ENCODE results near the gene ID2. TPM values are rescaled to one million over a fixed set of nuclear protein-coding genes. Genes with fewer than 3 reads are reported as not detected.

The ID2 gene
- total and polyA plus RNA-seq, 7 donors, result 154 to 615 (median 376) TPM

DNA sequence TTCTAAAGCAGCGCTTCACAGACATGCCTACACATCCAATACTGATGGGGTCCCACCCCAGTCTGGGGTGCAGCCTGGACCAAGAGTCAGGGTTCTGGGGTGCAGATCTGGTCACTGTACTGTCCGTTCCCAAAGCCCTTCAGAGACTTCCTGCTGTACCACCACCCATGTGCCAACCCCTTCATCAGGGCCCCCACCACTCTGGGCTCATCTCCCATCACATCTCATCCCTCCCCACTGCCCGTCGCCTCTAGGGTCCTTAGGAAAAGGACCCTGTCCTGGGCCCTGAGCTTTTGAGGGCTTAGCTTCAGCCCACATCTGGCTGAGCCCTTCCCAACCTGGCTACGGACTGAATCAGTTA, 37.9 kb upstream of the ID2 start:
- H3K9me3 ChIP-seq, result no peaks in the 10 kb centered on the region
- no peak for DNase-seq
- H3K4me1 ChIP-seq, result peaks cover 0 to 11% (median 0%) of the 10 kb centered on the region in 4 donors
- TF ChIP-seq EP300 (IDR thresholded peaks at IDR 0.05) (no peak), POLR2AphosphoS5 (IDR thresholded peaks at IDR 0.05) (no peak), POLR2A (IDR thresholded peaks at IDR 0.05) (no peak)
- TF ChIP-seq, protein P1, sequence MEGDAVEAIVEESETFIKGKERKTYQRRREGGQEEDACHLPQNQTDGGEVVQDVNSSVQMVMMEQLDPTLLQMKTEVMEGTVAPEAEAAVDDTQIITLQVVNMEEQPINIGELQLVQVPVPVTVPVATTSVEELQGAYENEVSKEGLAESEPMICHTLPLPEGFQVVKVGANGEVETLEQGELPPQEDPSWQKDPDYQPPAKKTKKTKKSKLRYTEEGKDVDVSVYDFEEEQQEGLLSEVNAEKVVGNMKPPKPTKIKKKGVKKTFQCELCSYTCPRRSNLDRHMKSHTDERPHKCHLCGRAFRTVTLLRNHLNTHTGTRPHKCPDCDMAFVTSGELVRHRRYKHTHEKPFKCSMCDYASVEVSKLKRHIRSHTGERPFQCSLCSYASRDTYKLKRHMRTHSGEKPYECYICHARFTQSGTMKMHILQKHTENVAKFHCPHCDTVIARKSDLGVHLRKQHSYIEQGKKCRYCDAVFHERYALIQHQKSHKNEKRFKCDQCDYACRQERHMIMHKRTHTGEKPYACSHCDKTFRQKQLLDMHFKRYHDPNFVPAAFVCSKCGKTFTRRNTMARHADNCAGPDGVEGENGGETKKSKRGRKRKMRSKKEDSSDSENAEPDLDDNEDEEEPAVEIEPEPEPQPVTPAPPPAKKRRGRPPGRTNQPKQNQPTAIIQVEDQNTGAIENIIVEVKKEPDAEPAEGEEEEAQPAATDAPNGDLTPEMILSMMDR (IDR thresholded peaks at IDR 0.05), result no peak
- H3K36me3 ChIP-seq, result no peaks in the 10 kb centered on the region
- 95 to 96% methylated on average over 5 of the region's 5 CpGs for WGBS, 2 donors
- no peaks in the 10 kb centered on the region for H3K27me3 ChIP-seq
- no peak overlapping the region for H3K4me3 ChIP-seq
- intact Hi-C loops (cut with DNase I), result no loop called here
- H3K27ac ChIP-seq, result no peak overlapping the region

DNA sequence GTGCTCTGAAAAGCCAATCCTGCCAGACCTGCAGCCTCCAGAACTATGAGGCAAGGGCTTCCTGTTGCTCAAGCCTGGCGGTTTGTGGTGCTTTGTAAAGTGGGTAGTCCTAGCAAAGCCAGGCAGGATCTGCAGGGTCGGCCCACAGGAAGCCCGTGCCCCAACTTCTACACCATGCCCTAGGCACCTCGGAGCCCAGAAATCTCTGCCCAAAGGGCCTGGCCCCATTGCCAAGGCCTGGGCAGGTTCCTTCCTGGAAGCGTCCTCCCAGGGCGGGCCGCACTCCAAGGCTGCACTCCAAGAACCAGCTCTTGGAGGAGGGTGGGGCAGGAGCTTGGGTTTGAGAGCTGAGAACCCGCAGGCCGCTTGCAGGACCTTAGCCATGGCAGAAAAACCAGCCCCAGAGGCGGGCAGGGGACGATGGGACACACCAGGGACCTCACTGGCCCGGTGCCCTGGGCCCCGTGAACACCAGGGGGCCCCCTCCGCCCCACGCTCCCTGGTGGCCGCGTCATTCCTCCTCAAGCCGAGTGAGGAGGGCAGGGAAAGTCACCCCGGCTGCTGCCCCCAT, 37.2 kb upstream of the ID2 start:
- no peak for TF ChIP-seq POLR2A (IDR thresholded peaks at IDR 0.05)
- TF ChIP-seq, protein P1 (IDR thresholded peaks at IDR 0.05), result no peak
- TF ChIP-seq POLR2AphosphoS5 (IDR thresholded peaks at IDR 0.05), result no peak
- no peak for TF ChIP-seq EP300 (IDR thresholded peaks at IDR 0.05)
- peaks cover 0 to 11% (median 0%) of the 10 kb centered on the region in 4 donors for H3K4me1 ChIP-seq
- WGBS, 2 donors, result 85 to 88% methylated on average over 19 of the region's 19 CpGs
- no peaks in the 10 kb centered on the region for H3K9me3 ChIP-seq
- no peak overlapping the region for H3K4me3 ChIP-seq
- no peak overlapping the region for H3K27ac ChIP-seq
- no peaks in the 10 kb centered on the region for H3K36me3 ChIP-seq
- no peaks in the 10 kb centered on the region for H3K27me3 ChIP-seq
- intact Hi-C loops (cut with DNase I), result no loop called here
- DNase-seq, result peak; percentile 60

DNA sequence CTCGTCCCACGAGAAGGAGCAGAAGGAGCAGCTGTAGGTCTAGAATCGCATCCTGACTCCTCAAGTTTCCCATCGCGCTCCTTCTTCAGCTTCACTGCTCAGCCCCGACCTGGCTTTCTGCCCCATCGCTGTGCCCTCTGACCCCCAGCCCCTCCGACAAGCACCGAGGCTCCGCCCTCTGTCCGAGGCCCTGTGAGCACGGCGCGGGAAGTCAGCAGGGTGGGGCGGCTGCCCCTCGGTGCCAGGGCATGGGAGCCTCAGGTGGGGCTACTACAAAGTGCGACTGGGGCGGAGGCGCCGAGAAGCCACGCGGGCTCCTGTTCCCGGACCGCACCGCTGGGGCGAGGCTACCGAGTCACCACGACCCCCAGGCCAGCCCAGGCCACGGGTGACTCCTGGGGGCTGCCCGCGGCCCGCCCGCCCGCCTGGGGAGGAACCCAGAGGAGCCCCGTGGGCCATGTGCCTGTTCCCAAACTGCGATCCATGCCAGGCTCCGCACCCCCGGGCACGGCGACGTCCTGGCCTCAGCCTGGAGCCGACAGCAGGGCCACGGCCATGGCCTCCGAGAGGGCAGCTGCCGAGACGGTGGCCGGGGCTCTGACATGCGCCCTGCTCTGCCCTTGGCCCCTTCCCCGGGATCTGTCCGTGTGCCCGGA, 36.6 kb upstream of the ID2 start:
- Histone ChIP-seq H3K9me3 (no peaks in the 10 kb centered on the region), H3K4me1 (peaks cover 0 to 11% (median 0%) of the 10 kb centered on the region in 4 donors), H3K27me3 (no peaks in the 10 kb centered on the region), H3K4me3 (no peak overlapping the region), H3K27ac (no peak overlapping the region), H3K36me3 (no peaks in the 10 kb centered on the region)
- intact Hi-C loops (cut with DNase I), result no loop called here
- 93 to 97% methylated on average over 51 of the region's 51 CpGs for WGBS, 2 donors
- DNase-seq, result peak; percentile 55
- TF ChIP-seq POLR2AphosphoS5 (IDR thresholded peaks at IDR 0.05) (no peak), POLR2A (IDR thresholded peaks at IDR 0.05) (no peak), EP300 (IDR thresholded peaks at IDR 0.05) (no peak)
- TF ChIP-seq, protein P1 (IDR thresholded peaks at IDR 0.05), result no peak

DNA sequence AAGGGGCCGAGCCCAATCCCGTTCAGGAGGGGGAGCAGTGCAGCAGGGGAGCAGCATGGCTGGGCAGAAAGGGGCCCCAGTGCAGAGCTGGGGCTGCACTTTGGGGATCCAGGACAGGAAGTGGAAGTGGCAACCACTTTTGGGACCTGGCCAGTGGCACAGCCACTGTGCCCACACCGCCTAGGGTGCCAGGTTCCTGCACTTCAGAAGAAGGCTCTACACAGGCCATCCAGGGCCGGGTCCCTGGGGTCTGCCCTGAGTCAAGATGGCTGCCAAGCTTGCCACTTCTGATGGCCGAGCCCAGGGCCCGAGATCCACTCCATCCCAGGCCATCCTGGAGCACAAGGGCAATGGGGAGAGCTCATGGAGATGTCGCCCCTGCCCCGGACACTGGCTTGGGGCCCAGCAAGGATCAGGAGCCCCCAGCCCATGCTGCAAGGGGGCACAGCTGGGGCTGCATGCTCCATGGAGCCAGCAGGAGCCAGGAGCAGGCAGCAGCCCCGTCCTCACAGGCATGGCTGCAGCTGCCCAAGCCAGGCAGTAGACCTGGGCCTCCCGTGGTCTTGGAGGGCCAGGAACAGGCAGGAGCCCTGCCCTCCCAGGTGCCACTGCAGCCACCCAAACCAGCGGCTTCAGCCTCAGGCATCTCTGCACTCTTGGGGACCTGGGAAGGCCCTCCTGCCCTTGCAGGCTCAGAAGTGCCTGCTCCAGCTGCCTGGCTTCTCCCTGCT, 35.0 kb upstream of the ID2 start:
- H3K27ac ChIP-seq, result no peak overlapping the region
- DNase-seq, result peak; percentile 53
- no peaks in the 10 kb centered on the region for H3K36me3 ChIP-seq
- H3K4me1 ChIP-seq, result peaks cover 0 to 11% (median 0%) of the 10 kb centered on the region in 4 donors
- H3K27me3 ChIP-seq, result no peaks in the 10 kb centered on the region
- 95 to 96% methylated on average over 11 of the region's 11 CpGs for WGBS, 2 donors
- intact Hi-C loops (cut with DNase I), result no loop called here
- no peaks in the 10 kb centered on the region for H3K9me3 ChIP-seq
- TF ChIP-seq, protein P1 (IDR thresholded peaks at IDR 0.05), result no peak
- no peak for TF ChIP-seq POLR2A (IDR thresholded peaks at IDR 0.05)
- no peak for TF ChIP-seq EP300 (IDR thresholded peaks at IDR 0.05)
- TF ChIP-seq POLR2AphosphoS5 (IDR thresholded peaks at IDR 0.05), result no peak
- no peak overlapping the region for H3K4me3 ChIP-seq
